BE2C (cell line): ENCODE data around the gene FAM3A.
"Not testable (repeated sequence)": the region's sequence is repeated elsewhere in the genome, so short reads cannot be mapped to it uniquely, and the experiment has no call there.

Source experiments
- DNase-seq: peaks from one replicate; pipeline ENCODE4 v3.0.0-alpha.2; 2020
- H3K27me3 ChIP-seq: fragments of 250-450 bp; sonication (Bioruptor Pico); 2 replicates; pipeline ENCODE4 v1.5.1; 2020; ENCODE audit warnings: mild to moderate bottlenecking
- H3K36me3 ChIP-seq: fragments of 250-450 bp; sonication (Bioruptor Pico); 2 replicates; pipeline ENCODE4 v1.5.1; 2020; ENCODE audit warnings: mild to moderate bottlenecking
- H3K4me1 ChIP-seq: fragments of 250-450 bp; sonication (Bioruptor Pico); 2 replicates; pipeline ENCODE4 v1.5.1; 2020
- H3K4me3 ChIP-seq: 2 replicates; pipeline ENCODE4 v1.5.1; 2011; ENCODE audit warnings: low read depth, low read length
- H3K9me3 ChIP-seq: fragments of 250-450 bp; sonication (Bioruptor Pico); 2 replicates; pipeline ENCODE4 v1.5.1; 2020
- CTCF ChIP-seq: IDR thresholded peaks from 2 replicates; pipeline ENCODE4 v1.5.1; 2012; ENCODE audit warnings: mild to moderate bottlenecking, low read depth, low read length

The FAM3A gene

GRCh38 chrX:154541589-154541895 lies 25.5 kb upstream of the FAM3A start:
- no peak for TF ChIP-seq CTCF
- Histone ChIP-seq H3K4me1 (peaks cover 17% of the 10 kb centered on the region), H3K9me3 (no peaks in the 10 kb centered on the region), H3K4me3 (no peak overlapping the region), H3K36me3 (no peaks in the 10 kb centered on the region), H3K27me3 (no peaks in the 10 kb centered on the region)
- DNase-seq, result no peak

GRCh38 chrX:154540897-154541535 lies 25.0 kb upstream of the FAM3A start:
- DNase-seq, result no peak
- Histone ChIP-seq H3K4me3 (no peak overlapping the region), H3K27me3 (no peaks in the 10 kb centered on the region), H3K36me3 (no peaks in the 10 kb centered on the region), H3K9me3 (no peaks in the 10 kb centered on the region), H3K4me1 (peaks cover 17% of the 10 kb centered on the region)
- TF ChIP-seq CTCF, result no peak

- H3K9me3 ChIP-seq, H3K4me3 ChIP-seq, H3K27me3 ChIP-seq, H3K36me3 ChIP-seq, DNase-seq: not testable (repeated sequence)
- H3K4me1 ChIP-seq, result peaks cover 17% of the 10 kb centered on the region
Observed at GRCh38 chrX:154540365-154540764, 24.3 kb upstream of the FAM3A start.

- H3K36me3 ChIP-seq, result peaks cover 11% of the 10 kb centered on the region
- no peaks in the 10 kb centered on the region for H3K9me3 ChIP-seq
- no peak overlapping the region for H3K4me3 ChIP-seq
- no peak for TF ChIP-seq CTCF
- no peaks in the 10 kb centered on the region for H3K27me3 ChIP-seq
- peaks cover 17% of the 10 kb centered on the region for H3K4me1 ChIP-seq
- DNase-seq, result no peak
Observed at GRCh38 chrX:154539077-154539476, 23.0 kb upstream of the FAM3A start.

- Histone ChIP-seq H3K9me3 (no peaks in the 10 kb centered on the region), H3K27me3 (no peaks in the 10 kb centered on the region), H3K4me1 (peaks cover 2% of the 10 kb centered on the region; the same call in 1 of the 2 replicates), H3K36me3 (peaks cover 29% of the 10 kb centered on the region), H3K4me3 (no peak overlapping the region)
- DNase-seq, result no peak
- TF ChIP-seq CTCF, result no peak
Observed at GRCh38 chrX:154535892-154536291, 19.9 kb upstream of the FAM3A start.

GRCh38 chrX:154534526-154535322 lies 18.7 kb upstream of the FAM3A start:
- H3K9me3 ChIP-seq, result no peaks in the 10 kb centered on the region
- DNase-seq, result peak; percentile 89
- TF ChIP-seq CTCF, result peak; percentile 86
- no peaks in the 10 kb centered on the region for H3K27me3 ChIP-seq
- no peaks in the 10 kb centered on the region for H3K4me1 ChIP-seq
- no peak overlapping the region for H3K4me3 ChIP-seq
- peaks cover 29% of the 10 kb centered on the region for H3K36me3 ChIP-seq
